CD8-positive, alpha-beta T cell (primary cell): ENCODE data around the gene EIF3K. TPM values are rescaled to one million over a fixed set of nuclear protein-coding genes. Genes with fewer than 3 reads are reported as not detected.

Source experiments
- total RNA-seq, 46 experiments: library from RNA in 2 of 46; stranded (reverse) in 2 of 46; gene quantifications; one replicate each; pipeline ENCODE4 v1.2.3 and lab custom pipeline; 2021 to 2026

EIF3K gene
- total RNA-seq, 2 experiments from 2014 or later, result 313 to 315 TPM

Other genes with a start within 250 kb of the EIF3K start
- gene PSMD8, start 244.6 kb upstream of the EIF3K start, total RNA-seq, result 10 to 100 TPM; 71.5 to 75.1 TPM
- gene GGN, start 231.2 kb upstream of the EIF3K start, total RNA-seq, result under 1 TPM in 1 of 2 experiments, not detected in 1; 0.67 TPM
- under 1 TPM; 0.68 to 1.00 TPM for gene SPRED3, start 230.5 kb upstream of the EIF3K start, total RNA-seq
- 10 to 100 TPM; 28.2 to 29.3 TPM for gene FAM98C, start 216.1 kb upstream of the EIF3K start, total RNA-seq
- not detected for gene RASGRP4, start 193.0 kb upstream of the EIF3K start, total RNA-seq
- 1 to 10 TPM in 1 of 2 experiments, under 1 TPM in 1; 0.53 to 1.8 TPM for gene RYR1, start 185.5 kb upstream of the EIF3K start, total RNA-seq
- 100 to 1,000 TPM; 135 to 151 TPM for gene MAP4K1, start 1.2 kb upstream of the EIF3K start, total RNA-seq
- 100 to 1,000 TPM; 110 to 111 TPM for gene ACTN4, start 28.5 kb downstream of the EIF3K start, total RNA-seq
- gene CAPN12, start 125.3 kb downstream of the EIF3K start, total RNA-seq, result 1 to 10 TPM; 2.7 to 3.2 TPM
- gene LGALS7, start 154.3 kb downstream of the EIF3K start, total RNA-seq, result not detected
- not detected for gene LGALS7B, start 170.0 kb downstream of the EIF3K start, total RNA-seq
- gene LGALS4, start 193.8 kb downstream of the EIF3K start, total RNA-seq, result 1 to 10 TPM; 1.8 to 3.4 TPM
- 10 to 100 TPM; 30.1 to 32.8 TPM for gene ECH1, start 212.6 kb downstream of the EIF3K start, total RNA-seq
- gene HNRNPL, start 230.8 kb downstream of the EIF3K start, total RNA-seq, result 100 to 1,000 TPM; 615 to 625 TPM